Measurements from ENCODE around the gene HDX. TPM values are rescaled to one million over a fixed set of nuclear protein-coding genes. Genes with fewer than 3 reads are reported as not detected.
"Not testable (repeated sequence)": the region's sequence is repeated elsewhere in the genome, so short reads cannot be mapped to it uniquely, and the experiment has no call there.

HDX gene
- total RNA-seq, 1 donor from 2014 or later = 5.6 TPM

DNA sequence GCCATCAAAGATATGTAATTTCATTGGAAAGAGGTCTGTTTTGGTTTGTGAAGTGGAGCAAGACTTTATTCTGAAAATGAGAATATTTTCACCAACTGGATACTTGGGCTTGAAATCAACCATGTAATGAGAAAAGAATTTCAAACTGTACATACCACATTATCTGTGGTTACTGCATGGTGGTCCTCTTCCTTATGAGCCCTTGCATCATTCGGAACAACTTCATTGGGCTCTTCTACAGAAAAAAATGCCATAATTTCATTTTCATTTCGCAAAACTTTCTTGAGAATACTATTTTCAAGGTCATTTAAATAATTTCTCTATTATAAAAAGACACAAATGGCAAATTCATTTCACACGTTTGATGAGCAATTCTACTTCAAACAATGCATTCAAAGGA, 165.6 kb downstream of the HDX start:
- no peak for DNase-seq (ENCODE audit: low read depth)
- Histone ChIP-seq H3K27me3 (ENCODE audit: control insufficient read depth, insufficient read depth, low read length) (no peaks in the 10 kb centered on the region), H3K4me3 (ENCODE audit: low read depth, low read length) (no peak overlapping the region), H3K36me3 (ENCODE audit: control insufficient read depth, insufficient read depth, low read length) (no peaks in the 10 kb centered on the region)
- no peak for TF ChIP-seq CTCF (IDR thresholded peaks at IDR 0.05; ENCODE audit: insufficient read depth, low read length, poor library complexity, severe bottlenecking)

GRCh38 chrX:84335121-84335520, 167.1 kb downstream of the HDX start:
- no peak for TF ChIP-seq CTCF (IDR thresholded peaks at IDR 0.05; ENCODE audit: insufficient read depth, low read length, poor library complexity, severe bottlenecking)
- H3K36me3 ChIP-seq (ENCODE audit: control insufficient read depth, insufficient read depth, low read length) = no peaks in the 10 kb centered on the region
- DNase-seq (ENCODE audit: low read depth) = no peak
- H3K4me3 ChIP-seq (ENCODE audit: low read depth, low read length) = no peak overlapping the region
- no peaks in the 10 kb centered on the region for H3K27me3 ChIP-seq (ENCODE audit: control insufficient read depth, insufficient read depth, low read length)

- DNase-seq (ENCODE audit: low read depth) = no peak
- no peak overlapping the region for H3K4me3 ChIP-seq (ENCODE audit: low read depth, low read length)
- no peak for TF ChIP-seq CTCF (IDR thresholded peaks at IDR 0.05; ENCODE audit: insufficient read depth, low read length, poor library complexity, severe bottlenecking)
- no peaks in the 10 kb centered on the region for H3K27me3 ChIP-seq (ENCODE audit: control insufficient read depth, insufficient read depth, low read length)
- H3K36me3 ChIP-seq (ENCODE audit: control insufficient read depth, insufficient read depth, low read length) = no peaks in the 10 kb centered on the region
These were observed 180.0 kb downstream of the HDX start for GRCh38 chrX:84322083-84322827.

- DNase-seq (ENCODE audit: low read depth) = no peak
- TF ChIP-seq CTCF (IDR thresholded peaks at IDR 0.05; ENCODE audit: insufficient read depth, low read length, poor library complexity, severe bottlenecking) = no peak
- no peaks in the 10 kb centered on the region for H3K36me3 ChIP-seq (ENCODE audit: control insufficient read depth, insufficient read depth, low read length)
- no peak overlapping the region for H3K4me3 ChIP-seq (ENCODE audit: low read depth, low read length)
- H3K27me3 ChIP-seq (ENCODE audit: control insufficient read depth, insufficient read depth, low read length) = no peaks in the 10 kb centered on the region
These were observed 181.6 kb downstream of the HDX start for GRCh38 chrX:84320614-84321013.

DNA sequence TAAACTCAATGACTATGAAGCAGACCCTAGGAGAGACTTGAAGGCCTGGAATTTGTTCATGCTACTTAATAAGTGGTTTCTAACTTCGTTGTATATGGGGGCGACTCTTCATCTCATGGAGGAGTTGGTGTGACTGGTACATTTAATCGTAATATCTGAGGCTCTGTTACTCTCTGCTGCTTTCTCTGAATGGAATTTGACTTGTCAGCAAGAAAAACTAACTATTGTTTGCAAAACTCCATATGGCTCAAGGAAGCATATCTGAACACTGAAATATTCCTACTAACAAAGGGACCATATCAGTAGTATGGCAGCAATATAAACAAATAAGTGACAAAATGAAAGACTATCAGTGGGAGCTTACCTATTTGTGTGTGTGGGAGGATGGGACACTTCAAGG, 182.2 kb downstream of the HDX start:
- H3K4me3 ChIP-seq (ENCODE audit: low read depth, low read length) = no peak overlapping the region
- DNase-seq (ENCODE audit: low read depth) = no peak
- no peaks in the 10 kb centered on the region for H3K36me3 ChIP-seq (ENCODE audit: control insufficient read depth, insufficient read depth, low read length)
- TF ChIP-seq CTCF (IDR thresholded peaks at IDR 0.05; ENCODE audit: insufficient read depth, low read length, poor library complexity, severe bottlenecking) = no peak
- no peaks in the 10 kb centered on the region for H3K27me3 ChIP-seq (ENCODE audit: control insufficient read depth, insufficient read depth, low read length)

GRCh38 chrX:84318661-84319060, 183.6 kb downstream of the HDX start:
- Histone ChIP-seq H3K27me3 (ENCODE audit: control insufficient read depth, insufficient read depth, low read length) (no peaks in the 10 kb centered on the region), H3K36me3 (ENCODE audit: control insufficient read depth, insufficient read depth, low read length) (no peaks in the 10 kb centered on the region), H3K4me3 (ENCODE audit: low read depth, low read length) (no peak overlapping the region)
- TF ChIP-seq CTCF (IDR thresholded peaks at IDR 0.05; ENCODE audit: insufficient read depth, low read length, poor library complexity, severe bottlenecking) = no peak
- no peak for DNase-seq (ENCODE audit: low read depth)

DNA sequence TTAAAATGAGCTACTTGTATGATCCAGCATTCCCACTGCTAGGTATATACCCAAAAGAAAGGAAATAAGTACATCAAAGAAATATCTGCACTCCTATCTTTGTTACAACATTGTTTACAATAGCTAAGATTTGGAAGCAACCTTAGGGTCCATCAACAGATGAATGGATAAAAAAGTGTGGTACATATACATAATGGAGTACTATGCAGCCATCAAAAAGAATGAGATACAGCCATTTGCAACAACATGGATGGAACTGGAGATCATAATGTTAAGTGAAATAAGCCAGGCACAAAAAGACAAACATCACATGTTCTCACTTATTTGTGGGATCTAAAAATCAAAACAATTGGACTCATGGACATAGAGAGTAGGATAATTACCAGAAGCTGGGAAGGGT, 186.3 kb downstream of the HDX start:
- not testable (repeated sequence) for H3K4me3 ChIP-seq (ENCODE audit: low read depth, low read length); H3K36me3 ChIP-seq (ENCODE audit: control insufficient read depth, insufficient read depth, low read length); DNase-seq (ENCODE audit: low read depth); H3K27me3 ChIP-seq (ENCODE audit: control insufficient read depth, insufficient read depth, low read length)
